ENCODE measurements around the gene ELN.

ELN gene

DNA sequence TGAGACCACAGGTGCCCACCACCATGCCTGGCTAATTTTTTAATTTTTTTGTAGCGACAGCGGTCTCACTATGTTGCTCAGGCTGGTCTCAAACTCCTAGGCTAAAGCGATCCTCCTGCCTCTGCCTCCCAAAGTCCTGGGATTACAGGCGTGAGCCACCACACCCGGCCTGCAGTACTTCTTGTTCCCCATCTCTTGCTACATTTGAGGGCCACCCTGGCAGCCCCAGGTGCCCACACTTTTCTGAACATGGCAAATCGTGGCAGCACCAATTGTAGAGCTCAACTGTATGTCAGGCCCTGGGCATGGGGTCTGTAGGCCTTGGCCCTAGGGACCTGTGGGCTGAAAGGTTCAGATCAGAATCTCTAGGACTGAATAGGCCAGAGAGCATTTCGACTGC is 30.5 kb downstream of the ELN start:
- in situ Hi-C loops (cut with HindIII; ENCODE audit: low sequenced_read_pairs) = no loop called here

DNA sequence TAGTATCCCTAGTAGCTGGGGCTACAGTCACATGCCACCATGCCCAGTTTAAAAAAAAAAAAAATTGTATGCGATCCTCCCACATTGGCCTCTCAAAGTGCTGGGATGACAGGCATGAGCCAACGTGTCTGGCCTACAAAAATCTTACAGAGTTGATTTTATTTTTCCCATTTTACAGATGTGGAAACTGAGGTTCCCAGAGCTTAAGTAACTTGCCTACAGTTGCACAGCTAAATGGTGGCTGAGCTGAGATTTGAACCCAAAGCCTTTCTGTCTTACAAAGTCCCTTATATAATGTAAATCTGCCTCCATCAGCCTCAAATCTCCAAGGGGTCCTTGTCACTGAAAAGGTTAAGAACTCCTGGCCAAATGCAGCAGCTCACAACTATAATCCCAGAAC is 31.1 kb downstream of the ELN start:
- in situ Hi-C loops (cut with HindIII; ENCODE audit: low sequenced_read_pairs) = no loop called here

DNA sequence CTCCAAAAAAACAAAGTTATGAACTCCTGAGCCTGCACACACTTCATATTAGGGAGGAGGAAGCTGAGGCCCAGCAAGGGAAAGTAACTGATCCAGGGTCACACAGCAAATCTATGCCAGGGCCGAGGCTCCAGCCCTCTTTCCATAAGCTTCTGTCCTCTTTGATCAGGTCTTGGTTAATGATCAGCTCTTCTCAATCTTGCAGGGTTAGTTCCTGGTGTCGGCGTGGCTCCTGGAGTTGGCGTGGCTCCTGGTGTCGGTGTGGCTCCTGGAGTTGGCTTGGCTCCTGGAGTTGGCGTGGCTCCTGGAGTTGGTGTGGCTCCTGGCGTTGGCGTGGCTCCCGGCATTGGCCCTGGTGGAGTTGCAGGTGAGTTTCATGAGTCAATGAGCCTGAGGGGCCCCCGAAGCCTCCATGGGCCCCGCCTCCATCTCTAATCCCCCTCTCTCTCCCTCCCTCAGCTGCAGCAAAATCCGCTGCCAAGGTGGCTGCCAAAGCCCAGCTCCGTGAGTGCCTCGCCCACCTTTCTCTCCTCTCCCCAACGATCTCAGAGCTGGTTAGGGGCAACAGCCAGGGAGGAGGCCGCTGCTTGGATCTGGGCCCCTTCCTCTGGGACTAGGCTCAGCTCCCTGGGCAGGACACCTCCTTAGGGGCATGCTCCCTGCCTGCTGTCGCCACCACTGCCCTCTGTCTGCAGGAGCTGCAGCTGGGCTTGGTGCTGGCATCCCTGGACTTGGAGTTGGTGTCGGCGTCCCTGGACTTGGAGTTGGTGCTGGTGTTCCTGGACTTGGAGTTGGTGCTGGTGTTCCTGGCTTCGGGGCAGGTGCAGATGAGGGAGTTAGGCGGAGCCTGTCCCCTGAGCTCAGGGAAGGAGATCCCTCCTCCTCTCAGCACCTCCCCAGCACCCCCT is 32.0 kb downstream of the ELN start:
- in situ Hi-C loops (cut with HindIII; ENCODE audit: low sequenced_read_pairs) = loop anchor here (10.0 kb wide), 1 partner anchor 325 kb away; no protein-coding TSS in a partner anchor

DNA sequence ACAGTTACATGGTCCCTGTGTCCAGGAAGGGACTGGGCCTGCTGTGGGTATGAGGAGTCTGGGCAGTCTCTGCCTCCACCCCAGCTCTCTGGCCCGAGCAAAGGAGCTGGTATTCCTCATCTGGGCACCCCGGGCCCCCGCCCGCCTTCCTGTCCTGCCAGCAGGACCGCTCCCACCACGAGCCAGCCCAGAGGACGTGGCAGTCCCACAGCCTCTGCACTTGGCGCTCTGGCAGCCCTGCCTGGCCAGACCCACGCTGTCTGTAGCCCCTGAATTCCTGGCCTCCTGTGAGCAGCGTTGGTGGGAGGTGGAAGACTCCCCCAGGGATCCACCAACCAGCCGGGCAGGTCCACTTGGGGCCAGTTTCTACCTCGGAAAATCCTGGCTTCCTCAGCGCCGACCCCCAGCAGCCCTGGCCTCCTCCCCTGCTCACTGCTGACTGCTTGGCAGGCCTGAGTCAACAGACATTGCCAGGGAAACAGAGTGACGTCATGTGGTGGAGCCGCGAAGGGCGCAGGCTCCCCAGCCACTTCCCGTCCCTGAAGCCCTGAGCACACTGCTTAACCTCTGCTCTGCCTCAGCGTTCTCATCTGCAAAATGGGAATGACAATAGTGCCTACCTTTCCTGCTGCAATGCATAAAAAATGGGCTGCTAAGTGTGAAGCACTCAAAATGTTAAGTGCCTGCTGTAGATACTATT is 34.0 kb downstream of the ELN start:
- in situ Hi-C loops (cut with HindIII; ENCODE audit: low sequenced_read_pairs) = loop anchor here (10.0 kb wide), 1 partner anchor 323 kb away; no protein-coding TSS in a partner anchor

DNA sequence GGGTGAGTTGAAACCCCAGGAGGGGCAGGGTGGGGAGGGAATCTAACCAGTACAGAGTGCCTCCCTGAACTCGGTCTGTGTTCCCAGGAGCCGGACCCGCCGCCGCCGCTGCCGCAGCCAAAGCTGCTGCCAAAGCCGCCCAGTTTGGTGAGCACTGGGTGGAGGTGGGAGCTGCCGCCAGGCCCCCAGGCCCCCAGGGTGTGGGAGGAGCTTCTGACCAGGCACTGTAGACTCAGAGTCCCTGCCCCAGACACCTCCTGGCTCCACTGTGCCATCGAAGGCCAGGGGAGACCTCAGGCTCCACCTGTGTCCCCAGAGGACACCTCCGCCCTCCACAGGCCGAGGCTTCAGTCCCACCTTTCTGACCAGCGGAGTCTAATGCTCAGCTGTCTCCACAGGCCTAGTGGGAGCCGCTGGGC is 35.3 kb downstream of the ELN start:
- in situ Hi-C loops (cut with HindIII; ENCODE audit: low sequenced_read_pairs) = loop anchor here (10.0 kb wide), 1 partner anchor 322 kb away; no protein-coding TSS in a partner anchor

DNA sequence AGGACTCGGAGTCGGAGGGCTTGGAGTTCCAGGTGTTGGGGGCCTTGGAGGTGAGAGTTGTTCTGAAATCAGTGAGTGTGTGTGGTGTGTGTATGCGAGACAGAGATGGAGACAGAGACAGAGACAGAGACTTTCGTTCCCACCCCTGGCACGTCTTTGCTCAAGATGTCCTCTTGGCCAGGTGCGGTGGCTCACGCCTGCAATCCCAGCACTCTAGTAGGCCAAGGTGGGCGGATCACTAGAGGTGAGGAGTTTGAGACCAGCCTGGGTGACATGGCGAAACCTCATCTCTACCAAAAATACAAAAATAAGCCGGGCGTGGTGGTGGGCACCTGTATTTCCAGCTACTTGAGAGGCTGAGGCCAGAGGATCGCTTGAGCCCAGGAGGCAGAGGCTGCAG is 35.7 kb downstream of the ELN start:
- in situ Hi-C loops (cut with HindIII; ENCODE audit: low sequenced_read_pairs) = loop anchor here (10.0 kb wide), 1 partner anchor 321 kb away; no protein-coding TSS in a partner anchor

DNA sequence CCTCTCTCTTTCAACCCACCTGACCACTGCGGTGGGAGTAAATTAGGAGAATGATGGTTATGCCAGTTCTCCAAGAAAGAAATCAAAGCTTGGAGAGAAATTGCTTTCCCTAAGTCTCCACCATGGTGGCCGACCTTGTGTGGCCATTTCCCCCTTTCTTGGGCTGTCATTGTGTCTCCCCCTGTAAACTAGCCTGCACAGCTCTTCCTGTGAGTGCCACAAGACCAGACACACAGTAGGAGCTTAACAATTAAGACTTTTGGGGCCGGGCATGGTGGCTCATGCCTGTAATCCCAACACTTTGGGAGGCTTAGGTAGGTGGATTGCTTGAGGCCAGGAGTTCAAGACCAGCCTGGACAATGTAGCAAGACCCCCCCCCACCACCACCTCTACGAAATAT is 36.7 kb downstream of the ELN start:
- in situ Hi-C loops (cut with HindIII; ENCODE audit: low sequenced_read_pairs) = loop anchor here (10.0 kb wide), 1 partner anchor 320 kb away; no protein-coding TSS in a partner anchor

DNA sequence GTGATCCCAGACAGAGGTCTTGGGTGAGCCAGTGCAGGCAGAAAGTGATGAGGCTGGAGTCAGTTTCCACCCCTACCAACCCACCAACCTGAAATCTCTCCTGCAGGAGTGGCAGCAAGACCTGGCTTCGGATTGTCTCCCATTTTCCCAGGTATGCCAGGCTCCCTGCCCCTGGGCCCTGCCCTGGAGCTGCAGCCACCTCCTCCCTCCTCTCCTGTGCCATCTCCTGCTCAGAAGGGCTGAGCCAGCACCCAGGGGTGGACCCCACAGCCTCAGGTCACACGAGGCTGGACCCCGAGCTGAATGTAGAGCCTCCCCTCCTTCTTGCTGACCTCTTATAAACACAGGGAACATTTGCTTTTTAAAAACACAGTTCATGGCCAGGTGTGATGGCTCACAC is 38.7 kb downstream of the ELN start:
- in situ Hi-C loops (cut with HindIII; ENCODE audit: low sequenced_read_pairs) = loop anchor here (10.0 kb wide), 1 partner anchor 318 kb away; no protein-coding TSS in a partner anchor

DNA sequence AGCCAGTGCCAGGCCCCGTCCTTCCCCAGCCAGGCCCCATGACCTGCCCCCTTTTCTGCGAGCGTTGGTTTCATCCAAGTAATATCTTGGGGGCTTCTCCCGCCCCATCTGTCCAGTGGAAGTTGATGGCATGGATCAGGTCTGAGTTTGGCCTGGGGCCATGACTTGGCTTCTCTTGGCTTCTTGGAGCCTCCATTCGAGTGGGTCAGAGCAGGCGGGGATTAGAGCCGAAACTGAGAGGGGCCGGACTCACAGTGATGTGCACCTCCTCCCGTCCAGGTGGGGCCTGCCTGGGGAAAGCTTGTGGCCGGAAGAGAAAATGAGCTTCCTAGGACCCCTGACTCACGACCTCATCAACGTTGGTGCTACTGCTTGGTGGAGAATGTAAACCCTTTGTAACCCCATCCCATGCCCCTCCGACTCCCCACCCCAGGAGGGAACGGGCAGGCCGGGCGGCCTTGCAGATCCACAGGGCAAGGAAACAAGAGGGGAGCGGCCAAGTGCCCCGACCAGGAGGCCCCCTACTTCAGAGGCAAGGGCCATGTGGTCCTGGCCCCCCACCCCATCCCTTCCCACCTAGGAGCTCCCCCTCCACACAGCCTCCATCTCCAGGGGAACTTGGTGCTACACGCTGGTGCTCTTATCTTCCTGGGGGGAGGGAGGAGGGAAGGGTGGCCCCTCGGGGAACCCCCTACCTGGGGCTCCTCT is 40.6 kb downstream of the ELN start:
- in situ Hi-C loops (cut with HindIII; ENCODE audit: low sequenced_read_pairs) = loop anchor here (10.0 kb wide), 1 partner anchor 316 kb away; no protein-coding TSS in a partner anchor

DNA sequence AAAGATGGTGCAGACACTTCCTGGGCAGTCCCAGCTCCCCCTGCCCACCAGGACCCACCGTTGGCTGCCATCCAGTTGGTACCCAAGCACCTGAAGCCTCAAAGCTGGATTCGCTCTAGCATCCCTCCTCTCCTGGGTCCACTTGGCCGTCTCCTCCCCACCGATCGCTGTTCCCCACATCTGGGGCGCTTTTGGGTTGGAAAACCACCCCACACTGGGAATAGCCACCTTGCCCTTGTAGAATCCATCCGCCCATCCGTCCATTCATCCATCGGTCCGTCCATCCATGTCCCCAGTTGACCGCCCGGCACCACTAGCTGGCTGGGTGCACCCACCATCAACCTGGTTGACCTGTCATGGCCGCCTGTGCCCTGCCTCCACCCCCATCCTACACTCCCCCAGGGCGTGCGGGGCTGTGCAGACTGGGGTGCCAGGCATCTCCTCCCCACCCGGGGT is 41.1 kb downstream of the ELN start:
- in situ Hi-C loops (cut with HindIII; ENCODE audit: low sequenced_read_pairs) = loop anchor here (10.0 kb wide), 1 partner anchor 316 kb away; no protein-coding TSS in a partner anchor

DNA sequence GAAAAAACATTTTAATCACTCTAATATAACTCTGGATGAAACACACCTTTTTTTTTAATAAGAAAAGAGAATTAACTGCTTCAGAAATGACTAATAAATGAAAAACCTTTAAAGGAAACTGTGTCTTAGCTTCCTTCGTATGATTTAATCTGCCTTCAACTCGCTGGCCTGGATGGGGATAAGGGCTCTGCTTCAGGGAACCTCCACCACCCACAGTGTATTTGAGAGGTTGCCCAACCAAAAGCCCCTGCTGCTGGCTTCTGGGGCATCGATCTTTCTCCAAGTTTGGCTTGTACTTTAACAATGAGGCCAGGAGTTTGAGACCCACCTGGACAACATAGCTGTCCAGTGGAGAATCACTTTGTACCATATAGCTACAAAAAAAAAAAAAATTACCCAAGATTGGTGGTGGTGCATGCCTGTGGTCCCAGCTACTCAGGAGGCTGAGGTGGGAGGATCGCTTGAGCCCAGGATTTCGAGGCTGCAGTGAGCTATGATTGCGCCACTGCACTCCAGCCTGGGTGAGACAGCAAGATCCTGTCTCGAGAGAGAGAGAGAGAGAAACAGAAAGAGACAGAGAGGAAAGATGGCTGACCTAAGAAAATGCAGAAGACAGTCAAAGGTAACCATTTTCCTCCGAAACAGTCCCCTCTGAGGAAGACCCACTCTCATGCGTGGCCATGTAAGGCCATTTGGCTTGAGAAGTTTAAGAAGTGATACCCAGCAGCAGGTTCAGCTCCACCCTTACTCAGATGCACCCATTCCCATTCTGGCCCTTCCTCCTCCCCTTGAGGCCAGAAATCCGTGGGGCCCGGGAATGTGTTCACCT is 42.0 kb downstream of the ELN start:
- in situ Hi-C loops (cut with HindIII; ENCODE audit: low sequenced_read_pairs) = loop anchor here (10.0 kb wide), 1 partner anchor 315 kb away; no protein-coding TSS in a partner anchor

DNA sequence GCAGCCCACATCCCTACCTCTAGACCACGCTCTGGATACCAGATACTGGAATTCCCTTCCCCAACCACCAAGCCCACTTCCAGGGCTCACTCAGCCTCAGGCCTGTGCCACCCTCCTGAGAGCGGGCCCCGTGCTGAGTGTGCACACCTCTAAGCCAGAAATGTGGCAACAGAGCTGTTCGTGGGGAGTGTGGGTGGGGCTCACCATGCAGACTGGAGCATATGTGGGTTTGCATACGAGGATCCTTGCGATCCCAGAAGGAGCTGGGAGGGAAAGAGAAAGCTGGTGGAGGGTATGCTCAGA is 42.6 kb downstream of the ELN start:
- in situ Hi-C loops (cut with HindIII; ENCODE audit: low sequenced_read_pairs) = no loop called here

DNA sequence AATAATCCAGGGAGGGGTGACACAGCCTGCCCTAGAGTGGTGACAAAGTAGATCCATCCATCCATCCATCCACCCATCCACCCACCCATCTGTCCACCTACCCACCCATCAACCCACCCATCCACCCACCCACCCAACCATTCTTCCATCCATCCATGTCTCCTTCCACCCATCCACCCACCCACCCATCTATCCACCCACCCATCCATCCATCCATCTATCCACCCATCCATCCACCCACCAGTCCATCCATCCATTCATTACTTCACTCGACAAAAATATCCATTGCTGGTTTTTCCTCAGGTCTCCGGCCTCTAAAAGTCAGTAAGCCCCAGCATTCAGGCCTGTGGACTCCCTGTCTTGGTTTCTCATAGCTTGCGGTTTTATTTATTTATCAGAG is 43.1 kb downstream of the ELN start:
- in situ Hi-C loops (cut with HindIII; ENCODE audit: low sequenced_read_pairs) = no loop called here

DNA sequence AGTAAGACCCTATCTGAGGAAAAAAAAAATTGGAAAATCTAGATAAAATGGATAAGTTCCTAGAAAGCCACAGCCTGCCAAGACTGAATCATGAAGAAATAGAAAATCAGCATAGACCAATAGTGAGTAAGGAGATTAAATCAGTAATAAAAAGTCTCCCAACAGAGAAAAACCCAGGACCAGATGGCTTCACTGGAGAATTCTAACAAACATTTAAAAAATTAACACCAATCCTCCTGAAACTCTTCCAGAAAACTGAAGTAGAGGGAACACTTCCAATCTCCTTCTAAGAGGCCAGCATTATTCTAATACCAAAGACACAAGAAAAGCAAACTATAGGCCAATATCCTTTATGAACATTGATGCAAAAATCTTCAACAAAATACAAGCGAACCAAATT is 46.8 kb downstream of the ELN start:
- in situ Hi-C loops (cut with HindIII; ENCODE audit: low sequenced_read_pairs) = loop anchor here (25.0 kb wide), 1 partner anchor 113 kb away; no protein-coding TSS in a partner anchor

DNA sequence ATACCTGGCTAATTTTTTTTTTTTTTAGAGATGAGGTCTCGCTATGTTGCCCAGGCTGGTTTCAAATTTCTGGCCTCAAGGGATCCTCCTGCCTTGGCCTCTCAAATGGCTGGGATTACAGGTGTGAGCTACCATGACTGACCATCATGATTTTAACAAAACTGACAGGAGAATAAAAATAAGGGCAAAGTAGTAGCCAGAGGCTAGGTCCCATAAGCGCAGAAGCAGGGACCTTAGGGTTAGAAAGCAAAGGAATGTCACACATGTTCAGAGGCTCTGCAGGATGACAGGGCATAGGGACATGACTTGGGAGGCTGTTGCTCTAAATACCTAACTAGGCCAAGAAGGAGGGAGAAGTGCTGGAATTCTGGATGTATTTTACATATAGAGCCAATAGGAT is 50.5 kb downstream of the ELN start:
- in situ Hi-C loops (cut with HindIII; ENCODE audit: low sequenced_read_pairs) = loop anchor here (25.0 kb wide), 1 partner anchor 109 kb away; no protein-coding TSS in a partner anchor

DNA sequence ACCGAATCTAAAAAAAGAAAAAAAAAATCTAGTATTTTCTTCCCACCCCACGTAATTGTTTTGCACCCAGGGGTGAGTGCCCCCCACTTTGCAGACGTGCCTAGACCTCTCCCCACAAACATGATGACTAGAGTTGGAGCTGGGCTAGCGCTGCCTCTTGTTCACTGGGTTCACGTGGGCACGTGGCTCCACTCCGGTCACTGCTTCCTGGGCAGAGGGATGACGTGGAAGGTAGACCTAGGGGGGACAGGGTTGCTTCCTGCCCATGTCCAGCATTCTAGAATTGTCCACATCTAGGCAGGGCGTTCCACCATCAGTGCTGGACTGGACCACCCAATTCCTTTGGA is 54.8 kb downstream of the ELN start:
- in situ Hi-C loops (cut with HindIII; ENCODE audit: low sequenced_read_pairs) = loop anchor here (25.0 kb wide), 1 partner anchor 105 kb away; no protein-coding TSS in a partner anchor

DNA sequence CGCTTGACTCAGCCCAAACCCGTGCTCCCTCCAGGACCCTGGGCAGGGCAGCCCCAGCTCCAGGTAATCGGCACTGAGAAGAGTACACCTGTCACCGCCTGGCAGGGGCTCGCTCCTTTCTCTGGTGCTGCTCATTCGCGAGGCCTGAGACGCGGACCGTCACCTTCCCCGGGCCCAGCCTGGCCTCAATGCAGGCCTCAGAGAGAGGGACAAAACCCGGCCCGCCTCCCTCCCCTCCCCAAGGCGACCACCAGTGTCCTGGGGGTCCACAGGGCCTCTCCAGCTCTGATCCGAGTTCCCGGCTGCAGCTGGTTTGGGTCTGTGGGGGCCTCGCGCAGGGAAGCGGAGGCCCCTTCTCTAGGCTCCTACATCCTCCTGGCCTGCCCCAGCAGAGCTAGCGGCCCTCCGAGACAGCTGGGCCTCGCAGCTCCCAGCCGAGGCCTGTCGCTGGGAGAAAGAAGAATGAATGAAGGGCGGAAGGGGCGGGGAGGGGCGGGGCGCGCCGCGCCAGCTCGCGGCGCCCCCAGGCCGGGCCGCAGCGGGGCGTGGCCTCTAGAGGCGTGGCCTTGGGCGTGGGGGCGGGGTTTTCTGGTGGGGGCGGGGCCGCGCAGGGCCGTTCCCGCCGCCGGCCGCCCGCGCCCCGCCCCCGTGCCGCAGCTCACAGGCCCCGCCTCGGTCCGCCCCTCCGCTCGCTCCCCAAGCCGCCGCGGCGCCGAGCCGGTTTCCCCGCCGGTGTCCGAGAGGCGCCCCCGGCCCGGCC is 55.3 kb downstream of the ELN start, which contains the start of gene LIMK1:
TSS of gene LIMK1 (plus strand) at position 688 of the 760 bp plus-strand sequence. CDS start 187 bp downstream, outside the sequence.
- in situ Hi-C loops (cut with HindIII; ENCODE audit: low sequenced_read_pairs) = loop anchor here (25.0 kb wide), 1 partner anchor 104 kb away; no protein-coding TSS in a partner anchor

DNA sequence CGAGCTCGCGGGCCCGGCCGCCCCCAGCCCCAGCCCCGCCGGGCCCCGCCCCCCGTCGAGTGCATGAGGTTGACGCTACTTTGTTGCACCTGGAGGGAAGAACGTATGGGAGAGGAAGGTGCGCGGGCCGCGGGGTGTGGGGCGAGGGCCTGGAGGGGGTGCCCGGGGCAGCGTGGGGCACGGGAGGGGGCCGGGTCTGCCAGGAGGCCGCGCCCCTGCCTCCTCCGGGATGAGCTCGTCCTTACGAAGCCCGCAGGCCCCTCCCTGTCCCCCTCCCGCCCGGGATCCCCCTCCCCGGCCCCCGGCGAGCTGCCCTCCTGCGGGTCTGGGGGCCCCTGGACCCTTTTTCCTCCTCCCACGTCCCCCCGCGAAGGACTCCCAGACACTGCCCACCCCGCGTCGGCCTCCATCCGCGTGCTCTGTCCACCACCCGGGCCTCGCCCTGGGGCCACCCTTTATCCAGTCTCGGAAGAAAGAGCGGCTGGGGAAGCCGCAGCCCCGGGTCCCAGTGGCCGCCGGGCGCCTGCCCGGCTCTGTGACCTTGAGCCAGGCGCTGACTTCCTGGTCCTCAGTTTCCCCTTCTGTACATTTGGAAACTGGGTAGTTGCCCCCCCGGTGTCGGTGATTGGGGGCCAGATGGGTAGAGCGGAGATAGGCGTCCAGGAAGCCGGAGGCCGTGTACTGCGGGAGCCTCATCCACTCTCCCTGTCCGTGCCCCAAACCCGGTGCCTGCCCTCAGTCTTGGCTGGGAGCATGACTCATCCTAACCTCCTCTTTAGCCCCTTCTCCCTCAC is 56.2 kb downstream of the ELN start:
- in situ Hi-C loops (cut with HindIII; ENCODE audit: low sequenced_read_pairs) = loop anchor here (25.0 kb wide), 1 partner anchor 103 kb away; no protein-coding TSS in a partner anchor

Measured in DLD1 (cell line).